Measurements from ENCODE around the gene ALLC. TPM values are rescaled to one million over a fixed set of nuclear protein-coding genes. Genes with fewer than 3 reads are reported as not detected.
"Not testable (repeated sequence)": the region's sequence is repeated elsewhere in the genome, so short reads cannot be mapped to it uniquely, and the experiment has no call there.

Gene ALLC
- total RNA-seq, 1 donor from 2014 or later: 0.13 TPM

GRCh38 chr2:3634596-3635121 is 23.3 kb upstream of the ALLC start:
- Histone ChIP-seq H3K27me3 (ENCODE audit: control insufficient read depth, insufficient read depth, low read length) (peaks cover 6% of the 10 kb centered on the region), H3K36me3 (ENCODE audit: control insufficient read depth, insufficient read depth, low read length) (no peaks in the 10 kb centered on the region), H3K4me3 (ENCODE audit: low read depth, low read length) (no peak overlapping the region)
- DNase-seq (ENCODE audit: low read depth): no peak
- TF ChIP-seq, protein P1, sequence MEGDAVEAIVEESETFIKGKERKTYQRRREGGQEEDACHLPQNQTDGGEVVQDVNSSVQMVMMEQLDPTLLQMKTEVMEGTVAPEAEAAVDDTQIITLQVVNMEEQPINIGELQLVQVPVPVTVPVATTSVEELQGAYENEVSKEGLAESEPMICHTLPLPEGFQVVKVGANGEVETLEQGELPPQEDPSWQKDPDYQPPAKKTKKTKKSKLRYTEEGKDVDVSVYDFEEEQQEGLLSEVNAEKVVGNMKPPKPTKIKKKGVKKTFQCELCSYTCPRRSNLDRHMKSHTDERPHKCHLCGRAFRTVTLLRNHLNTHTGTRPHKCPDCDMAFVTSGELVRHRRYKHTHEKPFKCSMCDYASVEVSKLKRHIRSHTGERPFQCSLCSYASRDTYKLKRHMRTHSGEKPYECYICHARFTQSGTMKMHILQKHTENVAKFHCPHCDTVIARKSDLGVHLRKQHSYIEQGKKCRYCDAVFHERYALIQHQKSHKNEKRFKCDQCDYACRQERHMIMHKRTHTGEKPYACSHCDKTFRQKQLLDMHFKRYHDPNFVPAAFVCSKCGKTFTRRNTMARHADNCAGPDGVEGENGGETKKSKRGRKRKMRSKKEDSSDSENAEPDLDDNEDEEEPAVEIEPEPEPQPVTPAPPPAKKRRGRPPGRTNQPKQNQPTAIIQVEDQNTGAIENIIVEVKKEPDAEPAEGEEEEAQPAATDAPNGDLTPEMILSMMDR (IDR thresholded peaks at IDR 0.05; ENCODE audit: insufficient read depth, low read length, poor library complexity, severe bottlenecking): no peak

GRCh38 chr2:3635171-3635974 is 22.6 kb upstream of the ALLC start:
- no peak for DNase-seq (ENCODE audit: low read depth)
- Histone ChIP-seq H3K36me3 (ENCODE audit: control insufficient read depth, insufficient read depth, low read length) (no peaks in the 10 kb centered on the region), H3K4me3 (ENCODE audit: low read depth, low read length) (no peak overlapping the region), H3K27me3 (ENCODE audit: control insufficient read depth, insufficient read depth, low read length) (peaks cover 6% of the 10 kb centered on the region)
- TF ChIP-seq, protein P1 (IDR thresholded peaks at IDR 0.05; ENCODE audit: insufficient read depth, low read length, poor library complexity, severe bottlenecking): no peak

DNA sequence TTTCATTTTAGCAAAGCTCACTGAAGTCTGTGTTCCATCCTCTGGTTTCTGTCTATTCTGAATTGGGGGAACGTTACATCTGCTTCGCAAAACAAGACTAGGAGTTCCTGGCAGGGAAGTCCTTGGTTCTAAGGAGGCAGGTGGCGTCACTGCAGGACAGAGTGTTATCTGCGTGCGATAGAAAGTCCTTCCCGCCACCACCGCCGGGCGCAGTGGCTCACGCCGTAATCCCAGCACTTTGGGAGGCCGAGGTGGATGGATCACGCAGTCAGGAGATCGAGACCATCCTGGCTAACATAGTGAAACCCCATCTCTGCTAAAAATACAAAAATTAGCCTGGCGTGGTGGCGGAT is 22.0 kb upstream of the ALLC start:
- H3K27me3 ChIP-seq (ENCODE audit: control insufficient read depth, insufficient read depth, low read length); DNase-seq (ENCODE audit: low read depth); H3K4me3 ChIP-seq (ENCODE audit: low read depth, low read length); H3K36me3 ChIP-seq (ENCODE audit: control insufficient read depth, insufficient read depth, low read length): not testable (repeated sequence)

GRCh38 chr2:3636586-3637310 is 21.3 kb upstream of the ALLC start:
- Histone ChIP-seq H3K36me3 (ENCODE audit: control insufficient read depth, insufficient read depth, low read length) (no peaks in the 10 kb centered on the region), H3K4me3 (ENCODE audit: low read depth, low read length) (no peak overlapping the region), H3K27me3 (ENCODE audit: control insufficient read depth, insufficient read depth, low read length) (peaks cover 6% of the 10 kb centered on the region)
- no peak for DNase-seq (ENCODE audit: low read depth)
- TF ChIP-seq, protein P1 (IDR thresholded peaks at IDR 0.05; ENCODE audit: insufficient read depth, low read length, poor library complexity, severe bottlenecking): no peak

DNA sequence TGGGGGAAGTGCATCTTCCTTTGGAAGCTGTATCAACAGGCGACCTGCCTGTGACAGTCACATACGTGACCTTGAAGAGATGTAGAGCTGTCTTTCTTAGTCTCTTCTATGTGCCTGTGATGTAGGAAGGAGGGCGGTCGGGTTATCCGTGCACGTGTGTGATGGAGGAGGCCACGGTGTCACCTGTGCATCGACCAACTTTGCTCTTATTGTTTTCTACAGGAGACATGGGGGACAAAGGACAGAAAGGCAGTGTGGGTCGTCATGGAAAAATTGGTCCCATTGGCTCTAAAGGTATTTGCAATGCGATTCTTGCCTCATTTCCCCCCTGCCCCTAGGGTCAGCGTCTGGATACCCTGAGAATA is 20.7 kb upstream of the ALLC start:
- Histone ChIP-seq H3K4me3 (ENCODE audit: low read depth, low read length) (no peak overlapping the region), H3K27me3 (ENCODE audit: control insufficient read depth, insufficient read depth, low read length) (peaks cover 6% of the 10 kb centered on the region), H3K36me3 (ENCODE audit: control insufficient read depth, insufficient read depth, low read length) (no peaks in the 10 kb centered on the region)
- TF ChIP-seq, protein P1 (IDR thresholded peaks at IDR 0.05; ENCODE audit: insufficient read depth, low read length, poor library complexity, severe bottlenecking): no peak
- DNase-seq (ENCODE audit: low read depth): no peak

DNA sequence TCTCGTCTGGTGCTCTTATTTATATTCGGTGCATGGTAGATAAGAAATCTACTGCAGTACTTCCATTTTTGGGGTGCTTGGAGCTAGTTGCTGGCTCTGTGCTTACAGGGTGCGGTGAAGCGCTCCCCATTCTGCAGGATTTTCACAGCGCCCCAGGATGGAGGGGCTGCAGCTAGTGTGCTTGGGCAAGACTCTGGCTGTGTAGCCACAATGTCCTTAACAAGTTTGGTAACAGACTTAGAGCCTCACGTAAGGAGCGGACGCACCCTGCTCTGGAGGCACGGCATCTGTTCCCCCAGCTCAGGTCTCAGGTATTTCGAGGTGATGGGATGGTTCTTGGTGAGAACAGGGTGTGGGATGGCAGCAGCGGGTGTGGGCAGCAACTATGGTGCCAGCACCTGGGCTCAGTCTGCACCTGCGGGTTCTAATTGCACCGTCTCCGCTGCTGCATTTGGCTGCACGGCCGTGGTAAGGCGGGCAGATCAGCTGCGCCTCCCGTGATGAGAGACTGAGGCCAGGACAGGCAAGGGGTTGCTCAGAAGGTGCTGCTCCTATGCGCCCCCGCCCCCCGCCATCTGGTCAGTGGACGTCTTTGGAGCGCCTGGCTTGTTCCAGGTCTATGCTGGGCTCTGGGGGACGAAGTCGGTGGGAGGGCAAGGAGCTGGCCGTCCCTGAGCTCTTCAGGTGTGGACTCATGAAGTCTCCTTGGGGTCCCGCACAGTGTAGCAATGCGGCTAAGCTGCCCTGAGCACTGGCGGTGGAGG is 20.1 kb upstream of the ALLC start:
- no peak for DNase-seq (ENCODE audit: low read depth)

More for the DNA sequence above, 20.1 kb upstream of the ALLC start:
- Histone ChIP-seq H3K27me3 (ENCODE audit: control insufficient read depth, insufficient read depth, low read length) (peaks cover 6% of the 10 kb centered on the region), H3K36me3 (ENCODE audit: control insufficient read depth, insufficient read depth, low read length) (no peaks in the 10 kb centered on the region), H3K4me3 (ENCODE audit: low read depth, low read length) (no peak overlapping the region)
- TF ChIP-seq, protein P1 (IDR thresholded peaks at IDR 0.05; ENCODE audit: insufficient read depth, low read length, poor library complexity, severe bottlenecking): no peak

All from kidney epithelial cell (primary cell).